Aorta (tissue), 5 donors: ENCODE results near the gene CXCL13. TPM values are rescaled to one million over a fixed set of nuclear protein-coding genes. Genes with fewer than 3 reads are reported as not detected.
"Not testable (repeated sequence)": the region's sequence is repeated elsewhere in the genome, so short reads cannot be mapped to it uniquely, and the experiment has no call there.

ENCODE experiments used
- ATAC-seq: fragments of 200-7000 bp; cut with Tn5 transposase; one replicate; pipeline ENCODE4 v1.9.1; 2022; ENCODE audit warnings: moderate library complexity; ENCODE audit not compliant: low FRiP score
- DNase-seq, 2 donors: peaks; one replicate each; pipeline ENCODE4 v3.0.0-alpha.2; 2020
- H3K27ac ChIP-seq, 2 donors: one replicate each; pipeline ENCODE4 v1.5.1; 2013; ENCODE audit warnings: low read length in 2 of 2, mild to moderate bottlenecking in 2 of 2, moderate library complexity in 2 of 2, control low read depth in 1 of 2, inconsistent platforms in 1 of 2, low read depth in 1 of 2
- H3K27me3 ChIP-seq, 2 donors: one replicate each; pipeline ENCODE4 v1.6.1; 2013; ENCODE audit warnings: control low read depth in 1 of 2, low read length in 1 of 2, mild to moderate bottlenecking in 1 of 2, moderate library complexity in 1 of 2; ENCODE audit not compliant: insufficient read depth in 2 of 2, control insufficient read depth in 1 of 2
- H3K36me3 ChIP-seq, 2 donors: one replicate each; pipeline ENCODE4 v1.6.1; 2013; ENCODE audit warnings: control low read depth in 1 of 2, low read length in 1 of 2, mild to moderate bottlenecking in 1 of 2; ENCODE audit not compliant: insufficient read depth in 2 of 2, control insufficient read depth in 1 of 2
- H3K4me1 ChIP-seq, 2 donors: one replicate each; pipeline ENCODE4 v1.6.1; 2013; ENCODE audit warnings: low read length in 2 of 2, control low read depth in 1 of 2, mild to moderate bottlenecking in 1 of 2, moderate library complexity in 1 of 2; ENCODE audit not compliant: insufficient read depth in 2 of 2, control insufficient read depth in 1 of 2
- H3K4me3 ChIP-seq, 2 donors: one replicate each; pipeline ENCODE4 v1.5.1; 2013; ENCODE audit warnings: low read length in 2 of 2, control low read depth in 1 of 2, mild to moderate bottlenecking in 1 of 2
- H3K9me3 ChIP-seq: one replicate; pipeline ENCODE4 v1.6.1; 2013; ENCODE audit warnings: mild to moderate bottlenecking, low read length; ENCODE audit not compliant: control insufficient read depth
- WGBS, 2 donors: extraction: QIAGEN DNeasy Blood & Tissue Kit; methylation state at CpG; one replicate each; pipeline ENCODE4 v1.1.7; 2013; 5-methylcytosine and 5-hydroxymethylcytosine counted together
- intact Hi-C, 2 donors: fragments of 100-400 bp; cut with DNase I; formaldehyde crosslinking; loops; one replicate each; pipeline versions ENCODE4 v1.14.2 to v1.15.0; 2022
- polyA plus RNA-seq, 2 donors: library from polyadenylated mRNA; stranded (reverse); fragments of 200-250 nt; gene quantifications; one replicate each; pipeline ENCODE4 v1.2.3, GENCODE V29; 2013
- total RNA-seq, 2 donors: library from RNA; stranded (reverse); fragmentation: NEBNext Ultra II Directional; extraction: Animal tissue kit (Norgen Biotek cat#: 25700); gene quantifications; one replicate each; pipeline ENCODE4 v1.2.1, GENCODE V29; 2021
- donor health status: healthy with polysubstance abuse.
- donor health status: Bipolar disorder and iron deficiency.
- donor health status: DM: no; HTN: no; CAD: no.
- donor health status: DM: no; HTN: no; CAD: no.
- donor health status: DM: yes; HTN: yes; CAD: no.

The CXCL13 gene
- total and polyA plus RNA-seq, 4 donors = 0.26 to 1.8 TPM; not detected in 2

GRCh38 chr4:77635876-77636275 is 30.3 kb downstream of the CXCL13 start:
- intact Hi-C loops = no loop called here
- H3K4me1 ChIP-seq = no peaks in the 10 kb centered on the region
- no peak overlapping the region for H3K4me3 ChIP-seq
- H3K27ac ChIP-seq = no peak overlapping the region
- DNase-seq = no peak
- 49 to 63% methylated on average over 4 of the region's 4 CpGs for WGBS, 2 donors
- no peaks in the 10 kb centered on the region for H3K36me3 ChIP-seq
- H3K27me3 ChIP-seq = no peaks in the 10 kb centered on the region
- ATAC-seq = no peak
- H3K9me3 ChIP-seq = no peaks in the 10 kb centered on the region

- H3K36me3 ChIP-seq = no peaks in the 10 kb centered on the region
- H3K27me3 ChIP-seq = no peaks in the 10 kb centered on the region
- H3K9me3 ChIP-seq = no peaks in the 10 kb centered on the region
- H3K4me1 ChIP-seq = no peaks in the 10 kb centered on the region
- H3K4me3 ChIP-seq = no peak overlapping the region
- 46 to 57% methylated on average over 3 of the region's 3 CpGs for WGBS, 2 donors
- ATAC-seq = no peak
- peak in 1 of 2 donors; percentile 70 for DNase-seq
- intact Hi-C loops = no loop called here
- H3K27ac ChIP-seq = no peak overlapping the region
These were observed 31.3 kb downstream of the CXCL13 start for GRCh38 chr4:77636902-77637301.

DNA sequence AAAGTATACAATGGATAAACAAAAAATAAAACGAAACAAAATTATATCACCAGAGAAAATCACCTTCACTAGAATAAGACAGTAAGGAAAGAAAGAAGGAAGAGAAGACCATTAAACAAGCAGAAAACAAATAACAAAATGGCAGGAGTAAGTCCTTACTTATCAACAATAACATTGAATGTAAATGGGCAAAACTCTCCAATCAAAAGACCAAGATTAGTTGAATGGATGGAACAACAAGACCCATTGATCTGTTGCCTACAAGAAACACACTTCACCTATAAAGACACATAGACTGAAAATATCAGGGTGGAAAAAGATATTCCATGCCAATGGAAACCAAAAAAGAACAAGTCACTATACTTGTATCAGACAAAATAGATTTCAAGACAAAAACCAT is 38.4 kb downstream of the CXCL13 start:
- H3K4me1 ChIP-seq, DNase-seq, ATAC-seq, intact Hi-C loops, H3K27ac ChIP-seq, H3K36me3 ChIP-seq, H3K27me3 ChIP-seq, H3K9me3 ChIP-seq, H3K4me3 ChIP-seq: not testable (repeated sequence)
- WGBS, 2 donors = 84 to 95% methylated on average over 1 of the region's 1 CpG

DNA sequence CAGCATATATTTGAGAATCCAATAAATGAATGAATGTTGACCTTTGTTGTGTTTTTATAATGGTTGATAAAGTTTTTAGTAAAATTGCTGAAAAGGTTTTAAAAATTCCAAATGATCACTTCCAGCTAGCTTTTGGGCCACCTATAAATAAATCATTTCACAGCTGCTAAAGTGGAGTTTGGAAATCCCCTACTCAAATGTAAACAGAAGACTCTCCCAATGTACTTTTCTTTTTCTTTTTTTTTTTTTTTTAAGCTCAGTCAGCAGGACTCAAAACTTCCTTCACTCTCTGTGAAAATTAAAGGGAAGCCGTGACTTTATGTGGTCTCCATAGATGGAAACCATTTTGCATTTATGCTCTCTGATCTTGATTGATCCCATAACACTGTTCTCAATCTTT is 45.2 kb downstream of the CXCL13 start:
- no peak overlapping the region for H3K4me3 ChIP-seq
- DNase-seq = no peak
- intact Hi-C loops = no loop called here
- 81 to 83% methylated on average over 1 of the region's 1 CpG for WGBS, 2 donors
- H3K27me3 ChIP-seq = no peaks in the 10 kb centered on the region
- H3K36me3 ChIP-seq = no peaks in the 10 kb centered on the region
- no peak for ATAC-seq
- H3K27ac ChIP-seq = no peak overlapping the region
- no peaks in the 10 kb centered on the region for H3K9me3 ChIP-seq
- no peaks in the 10 kb centered on the region for H3K4me1 ChIP-seq

GRCh38 chr4:77651820-77652219 is 46.2 kb downstream of the CXCL13 start:
- H3K9me3 ChIP-seq = no peaks in the 10 kb centered on the region
- ATAC-seq (no peak), DNase-seq (no peak)
- no peak overlapping the region for H3K27ac ChIP-seq
- intact Hi-C loops = no loop called here
- no peaks in the 10 kb centered on the region for H3K27me3 ChIP-seq
- no peaks in the 10 kb centered on the region for H3K4me1 ChIP-seq
- H3K4me3 ChIP-seq = no peak overlapping the region
- H3K36me3 ChIP-seq = no peaks in the 10 kb centered on the region

- H3K27ac ChIP-seq = no peak overlapping the region
- whole genome bisulfite sequencing, 2 donors = 29 to 35% methylated on average over 5 of the region's 5 CpGs
- no peak overlapping the region for H3K4me3 ChIP-seq
- H3K9me3 ChIP-seq = no peaks in the 10 kb centered on the region
- ATAC-seq (no peak), DNase-seq (no peak)
- H3K36me3 ChIP-seq = no peaks in the 10 kb centered on the region
- H3K4me1 ChIP-seq = no peaks in the 10 kb centered on the region
- no peaks in the 10 kb centered on the region for H3K27me3 ChIP-seq
- intact Hi-C loops = no loop called here
These were observed 46.7 kb downstream of the CXCL13 start for GRCh38 chr4:77652237-77652897.

GRCh38 chr4:77653162-77653758 is 47.6 kb downstream of the CXCL13 start:
- DNase-seq (no peak), ATAC-seq (no peak)
- no peaks in the 10 kb centered on the region for H3K9me3 ChIP-seq
- no peaks in the 10 kb centered on the region for H3K36me3 ChIP-seq
- no peaks in the 10 kb centered on the region for H3K4me1 ChIP-seq
- WGBS, 2 donors = 66 to 74% methylated on average over 2 of the region's 2 CpGs
- H3K27ac ChIP-seq = no peak overlapping the region
- H3K27me3 ChIP-seq = no peaks in the 10 kb centered on the region
- intact Hi-C loops = no loop called here
- no peak overlapping the region for H3K4me3 ChIP-seq

DNA sequence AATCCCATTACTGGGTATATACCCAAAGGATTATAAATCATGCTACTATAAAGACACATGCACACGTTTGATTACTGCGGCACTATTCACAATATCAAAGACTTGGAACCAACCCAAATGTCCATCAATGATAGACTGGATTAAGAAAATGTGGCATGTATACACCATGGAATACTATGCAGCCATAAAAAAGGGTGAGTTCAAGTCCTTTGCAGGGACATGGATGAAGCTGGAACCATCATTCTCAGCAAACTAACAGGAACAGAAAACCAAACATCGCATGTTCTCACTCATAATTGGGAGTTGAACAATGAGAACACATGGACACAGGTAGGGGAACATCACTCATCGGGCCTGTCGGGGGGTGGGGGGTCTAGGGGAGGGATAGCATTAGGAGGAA is 54.7 kb downstream of the CXCL13 start:
- H3K4me1 ChIP-seq, H3K27ac ChIP-seq, H3K27me3 ChIP-seq, H3K9me3 ChIP-seq, H3K36me3 ChIP-seq, ATAC-seq, DNase-seq, H3K4me3 ChIP-seq, intact Hi-C loops: not testable (repeated sequence)
- WGBS, 2 donors = 89 to 92% methylated on average over 5 of the region's 5 CpGs
